K562 (cell line): Measurements from ENCODE around the gene NR6A1. TPM values are rescaled to one million over a fixed set of nuclear protein-coding genes. Genes with fewer than 3 reads are reported as not detected.

ENCODE experiments used
- ATAC-seq: fragments of 200-7000 bp; cut with Tn5 transposase; 3 replicates; pipeline ENCODE4 v1.9.1; 2020; ENCODE audit warnings: moderate library complexity
- BruUV-seq: library from RNA; stranded (reverse); fragments of 400-500 nt; replicated peaks from 2 replicates; lab custom pipeline; 2021; lab: Mats Ljungman, UMichigan
- CTCF ChIA-PET: fragments of 300-600 bp; formaldehyde crosslinking; extraction: SDS; loops from one replicate; lab custom pipeline; 2021; ENCODE audit warnings: low intra/inter-chr PET ratio; lab: Yijun Ruan, JAX
- POLR2A ChIA-PET: fragments of 300-600, 350-650 bp; sonication (Branson Sonifier 250); formaldehyde crosslinking; extraction: SDS; loops from one replicate; lab custom pipeline; 2021; ENCODE audit warnings: antibody characterized with exemption, inconsistent platforms; lab: Yijun Ruan, JAX
- DNase-seq, 4 experiments: peaks; one replicate each; pipeline versions ENCODE4 v3.0.0 to v3.0.0-alpha.2; 2011 to 2018; ENCODE audit warnings: low spot score in 3 of 4, mixed read lengths in 3 of 4; ENCODE audit errors: extremely low read depth in 1 of 4
- FAIRE-seq: peaks from 2 replicates; lab custom pipeline; 2011; peaks lifted over from hg19 to GRCh38; lab: Jason Lieb, UNC
- H2AFZ ChIP-seq: 2 replicates; pipeline ENCODE4 v1.6.0; 2011; ENCODE audit warnings: low read depth, low read length, control low read depth, inconsistent platforms
- H3K27ac ChIP-seq: fragments of 200-600 bp; 3 replicates; pipeline ENCODE4 v1.8.0; 2011; ENCODE audit warnings: low read depth, mild to moderate bottlenecking, control low read depth, inconsistent platforms, low read length, moderate library complexity, mixed read lengths; ENCODE audit errors: extremely low read depth
- H3K27me3 ChIP-seq, 2 experiments: fragments of 300-600 bp in 1 of 2; 2 replicates in 1 of 2; 3 replicates in 1 of 2; pipeline versions ENCODE4 v1.6.0 to v1.8.0; 2011; ENCODE audit warnings: inconsistent platforms in 2 of 2, low read length in 2 of 2, mild to moderate bottlenecking in 1 of 2, mixed read lengths in 1 of 2, moderate library complexity in 1 of 2; ENCODE audit not compliant: control insufficient read depth in 2 of 2, insufficient read depth in 2 of 2
- H3K36me3 ChIP-seq: fragments of 300-600 bp; 3 replicates; pipeline ENCODE4 v1.8.0; 2011; ENCODE audit warnings: mild to moderate bottlenecking, low read length, inconsistent platforms; ENCODE audit not compliant: control insufficient read depth, insufficient read depth
- H3K4me1 ChIP-seq, 2 experiments: fragments of 200-600 bp in 1 of 2; replicated peaks in 1 of 2; 2 replicates in 1 of 2; 3 replicates in 1 of 2; pipeline versions ENCODE4 v1.5.1 to v1.8.0; 2011; ENCODE audit warnings: inconsistent platforms in 2 of 2, low read length in 2 of 2, mild to moderate bottlenecking in 1 of 2, mixed read lengths in 1 of 2, moderate library complexity in 1 of 2; ENCODE audit not compliant: control insufficient read depth in 2 of 2, insufficient read depth in 2 of 2
- H3K4me2 ChIP-seq: 2 replicates; pipeline ENCODE4 v1.6.1; 2011; ENCODE audit warnings: low read length, control low read depth, inconsistent platforms, mixed read lengths; ENCODE audit not compliant: insufficient read depth
- H3K4me3 ChIP-seq: fragments of 200-600 bp; sonication (generic), shearing (Covaris generic); 2 replicates; pipeline ENCODE4 v1.5.1; 2016; ENCODE audit warnings: control low read depth, inconsistent platforms
- H3K79me2 ChIP-seq: fragments of 200-600 bp; 3 replicates; pipeline ENCODE4 v1.8.0; 2011; ENCODE audit warnings: low read length, inconsistent platforms; ENCODE audit not compliant: control insufficient read depth, insufficient read depth
- H3K9ac ChIP-seq, 2 experiments: 2 replicates each; pipeline versions ENCODE4 v1.6.0 to v1.6.1; 2011; ENCODE audit warnings: low read depth in 2 of 2, low read length in 2 of 2, control low read depth in 1 of 2, inconsistent platforms in 1 of 2, mild to moderate bottlenecking in 1 of 2, mixed read lengths in 1 of 2; ENCODE audit not compliant: insufficient read depth in 1 of 2
- H3K9me1 ChIP-seq: one replicate; pipeline ENCODE4 v1.6.0; 2011; ENCODE audit warnings: inconsistent platforms, mild to moderate bottlenecking, low read length, moderate library complexity; ENCODE audit not compliant: control insufficient read depth, insufficient read depth
- H3K9me3 ChIP-seq: replicated peaks from 2 replicates; pipeline ENCODE4 v1.5.1; 2011; ENCODE audit warnings: low read depth, low read length, inconsistent platforms; ENCODE audit not compliant: control insufficient read depth, insufficient read depth
- H4K20me1 ChIP-seq: replicated peaks from 2 replicates; pipeline ENCODE4 v1.6.1; 2011; ENCODE audit warnings: low read length, inconsistent platforms, mixed read lengths; ENCODE audit not compliant: control insufficient read depth, insufficient read depth
- ADNP ChIP-seq: fragments of 200-800 bp; sonication (Bioruptor generic); IDR thresholded peaks from 2 replicates; pipeline ENCODE4 v1.6.1; 2016; ENCODE audit warnings: missing genetic modification characterization, missing compliant biosample characterization
- BCOR ChIP-seq: fragments of 450-650 bp; IDR thresholded peaks from 2 replicates; pipeline ENCODE4 v1.6.1; 2016
- ESRRA ChIP-seq: fragments of 450-650 bp; IDR thresholded peaks from 2 replicates; pipeline ENCODE4 v1.6.1; 2014; ENCODE audit warnings: low read depth, mild to moderate bottlenecking, moderate library complexity, borderline replicate concordance
- KAT7 ChIP-seq: sonication (generic); formaldehyde crosslinking; IDR thresholded peaks from 2 replicates; pipeline ENCODE4 v1.8.0; 2022; ENCODE audit warnings: missing genetic modification reagents, mild to moderate bottlenecking, borderline replicate concordance
- RBM25 ChIP-seq: fragments of 200-400 bp; formaldehyde crosslinking; IDR thresholded peaks from 2 replicates; pipeline ENCODE4 v1.6.1; 2018; ENCODE audit warnings: low read length, low read depth, moderate library complexity; ENCODE audit not compliant: severe bottlenecking
- WGBS: fragments of 100-300 bp; shearing (Covaris generic); methylation state at CpG from one replicate; pipeline ENCODE4 v1.1.6; 2016; ENCODE audit warnings: low coverage, mixed read lengths; ENCODE audit not compliant: insufficient coverage; ENCODE audit errors: missing lambda C conversion rate; 5-methylcytosine and 5-hydroxymethylcytosine counted together
- in situ Hi-C: fragments of 300-500 bp; cut with MboI; formaldehyde crosslinking; loops from 4 replicates; pipeline ENCODE4 v1.15.0; 2018; ENCODE audit warnings: inconsistent platforms, mixed read lengths
- intact Hi-C: fragments of 100-400 bp; cut with micrococcal nuclease; formaldehyde crosslinking; loops from 2 replicates; pipeline ENCODE4 v1.14.2; 2022
- polyA plus RNA-seq, 8 experiments: library from polyadenylated mRNA; depleted of rRNA in 4 of 8; stranded (reverse) in 5 of 8; unstranded in 3 of 8; fragments of >200 nt; fragmentation: Nextera tagmentation in 2 of 8; fragmentation: Illumina TruSeq in 1 of 8; extraction: Ambion mirVana in 2 of 8; extraction: Trizol in 1 of 8; gene quantifications; 2 replicates each; pipeline versions ENCODE4 v1.2.1 to v1.2.3, GENCODE V29; 2011 to 2014; ENCODE audit warnings: inconsistent platforms in 1 of 8, missing spikeins in 1 of 8
- total RNA-seq, 7 experiments: library from RNA; depleted of rRNA in 6 of 7; stranded (reverse); fragments of >200 nt in 6 of 7; fragmentation: Illumina TruSeq in 2 of 7; extraction: Trizol in 2 of 7; gene quantifications; 2 replicates each; pipeline versions ENCODE4 v1.2.1 to v1.2.3, GENCODE V29; 2011 to 2021; ENCODE audit warnings: low replicate concordance in 1 of 7

The NR6A1 gene
- total and polyA plus RNA-seq, 9 of the 15 experiments (the other 6 are each of a cell fraction or from before 2014, with no cell fraction given): 9.7 to 55.4 (median 28.3) TPM

GRCh38 chr9:124781967-124782660 is 11.0 kb upstream of the NR6A1 start:
- H3K36me3 ChIP-seq: no peaks in the 10 kb centered on the region
- TF ChIP-seq BCOR (peak; percentile 56; the same call in 1 of the 2 replicates), RBM25 (peak; percentile 60), ESRRA (peak; percentile 53; the same call in 1 of the 2 replicates), ADNP (tag) (0 out of 2 replicates have a peak, but pooled peaks have one; percentile 27), KAT7 (CRISPR knock-in tag) (no peak)
- no peaks in the 10 kb centered on the region for H3K9me1 ChIP-seq
- CTCF ChIA-PET: no interaction called here
- H4K20me1 ChIP-seq: no peaks in the 10 kb centered on the region
- H3K27me3 ChIP-seq: no peaks in the 10 kb centered on the region
- WGBS: 49% methylated on average over 3 of the region's 3 CpGs
- H3K79me2 ChIP-seq: no peaks in the 10 kb centered on the region
- DNase-seq (no peak), FAIRE-seq (no peak), ATAC-seq (no peak)
- no peak overlapping the region for H2AFZ ChIP-seq
- intact Hi-C loops: no loop called here
- H3K4me2 ChIP-seq: no peak overlapping the region
- H3K4me1 ChIP-seq: peaks cover 0 to 18% of the 10 kb centered on the region in 2 experiments; a peak in 3 of 5 replicates
- H3K27ac ChIP-seq: no peak overlapping the region
- BruUV-seq: no TSS peak
- POLR2A ChIA-PET: interaction anchor here (0.6 to 2.0 kb wide), 5 partner anchors 13 to 80 kb away, joined by 3 to 7 read pairs (median 3); partner anchors contain the start of genes ARPC5L and RPL35
- H3K9me3 ChIP-seq: no peaks in the 10 kb centered on the region
- H3K4me3 ChIP-seq: no peak overlapping the region
- in situ Hi-C loops: no loop called here
- H3K9ac ChIP-seq: no peak overlapping the region; a peak in 1 of 4 replicates
